IMR-90 (cell line): ENCODE measurements around the gene GABRA4. TPM values are rescaled to one million over a fixed set of nuclear protein-coding genes. Genes with fewer than 3 reads are reported as not detected.

ENCODE experiments used
- ATAC-seq: fragments of 200-7000 bp; cut with Tn5 transposase; 2 replicates; pipeline ENCODE4 v1.9.1; 2020; ENCODE audit warnings: low read depth, mild to moderate bottlenecking, moderate library complexity
- BruUV-seq: library from RNA; stranded (reverse); fragments of 400-500 nt; replicated peaks from 2 replicates; lab custom pipeline; 2021; lab: Mats Ljungman, UMichigan
- CTCF ChIA-PET: fragments of 300-600 bp; formaldehyde crosslinking; extraction: SDS; loops from one replicate; lab custom pipeline; 2021; ENCODE audit warnings: antibody characterized with exemption; lab: Yijun Ruan, JAX
- POLR2A ChIA-PET: fragments of 300-600 bp; sonication (Branson Sonifier 250); formaldehyde crosslinking; loops from one replicate; lab custom pipeline; 2022; ENCODE audit warnings: antibody characterized with exemption; ENCODE audit not compliant: unreplicated experiment; lab: Charles Lee
- DNase-seq: peaks from one replicate; pipeline ENCODE4 v3.0.0; 2013
- H2AFZ ChIP-seq: replicated peaks from 2 replicates; pipeline ENCODE3; 2013; ENCODE audit warnings: low read length, mild to moderate bottlenecking; ENCODE audit not compliant: poor library complexity
- H2AK5ac ChIP-seq: 2 replicates; pipeline ENCODE4 v1.6.1; 2013; ENCODE audit warnings: low read depth, low read length, inconsistent platforms
- H2AK9ac ChIP-seq: replicated peaks from 2 replicates; pipeline ENCODE3; 2013; ENCODE audit warnings: mild to moderate bottlenecking, low read depth, low read length, moderate library complexity; ENCODE audit not compliant: poor library complexity
- H2BK120ac ChIP-seq: 2 replicates; pipeline ENCODE4 v1.6.1; 2013; ENCODE audit warnings: low read depth, low read length, inconsistent platforms
- H2BK15ac ChIP-seq: 3 replicates; pipeline ENCODE4 v1.6.1; 2013; ENCODE audit warnings: low read depth, low read length, inconsistent platforms
- H2BK20ac ChIP-seq: 2 replicates; pipeline ENCODE4 v1.6.1; 2013; ENCODE audit warnings: low read depth, mild to moderate bottlenecking, inconsistent platforms, low read length, moderate library complexity
- H2BK5ac ChIP-seq: 2 replicates; pipeline ENCODE4 v1.6.1; 2013; ENCODE audit warnings: mild to moderate bottlenecking, low read depth, low read length, inconsistent platforms; ENCODE audit not compliant: poor library complexity, severe bottlenecking
- H3K14ac ChIP-seq: replicated peaks from 2 replicates; pipeline ENCODE4 v1.6.1; 2013; ENCODE audit warnings: low read depth, low read length, inconsistent platforms
- H3K18ac ChIP-seq: 2 replicates; pipeline ENCODE4 v1.6.1; 2013; ENCODE audit warnings: low read depth, low read length, control low read depth
- H3K23ac ChIP-seq: 2 replicates; pipeline ENCODE4 v1.6.1; 2013; ENCODE audit warnings: low read depth, low read length, inconsistent platforms
- H3K27ac ChIP-seq: 2 replicates; pipeline ENCODE4 v1.5.1; 2013; ENCODE audit warnings: mild to moderate bottlenecking, control low read depth, low read length; ENCODE audit not compliant: insufficient read depth
- H3K27me3 ChIP-seq: 2 replicates; pipeline ENCODE4 v1.6.1; 2013; ENCODE audit warnings: low read length; ENCODE audit not compliant: control insufficient read depth, insufficient read depth
- H3K36me3 ChIP-seq: 2 replicates; pipeline ENCODE4 v1.6.1; 2013; ENCODE audit warnings: low read length, mixed read lengths; ENCODE audit not compliant: control insufficient read depth, insufficient read depth
- H3K4ac ChIP-seq: 2 replicates; pipeline ENCODE4 v1.6.1; 2013; ENCODE audit warnings: low read depth, low read length, inconsistent platforms
- H3K4me1 ChIP-seq: 2 replicates; pipeline ENCODE4 v1.6.1; 2013; ENCODE audit warnings: low read length, mixed read lengths; ENCODE audit not compliant: control insufficient read depth, insufficient read depth
- H3K4me2 ChIP-seq: 2 replicates; pipeline ENCODE4 v1.6.1; 2013; ENCODE audit warnings: low read depth, mild to moderate bottlenecking, control low read depth, low read length, moderate library complexity
- H3K4me3 ChIP-seq: 2 replicates; pipeline ENCODE4 v1.5.1; 2013; ENCODE audit warnings: low read depth, mild to moderate bottlenecking, control low read depth, low read length, moderate library complexity; ENCODE audit not compliant: insufficient read depth
- H3K56ac ChIP-seq: 2 replicates; pipeline ENCODE4 v1.6.1; 2013; ENCODE audit warnings: low read length, inconsistent platforms; ENCODE audit not compliant: insufficient read depth; ENCODE audit errors: extremely low read depth
- H3K79me1 ChIP-seq, 2 experiments: 2 replicates each; pipeline ENCODE4 v1.6.1; 2013; ENCODE audit warnings: low read length in 2 of 2, inconsistent platforms in 1 of 2, low read depth in 1 of 2
- H3K9ac ChIP-seq: 2 replicates; pipeline ENCODE4 v1.6.1; 2013; ENCODE audit warnings: low read depth, low read length, control low read depth
- H3K9me1 ChIP-seq: 2 replicates; pipeline ENCODE4 v1.6.1; 2013; ENCODE audit warnings: low read length, inconsistent platforms; ENCODE audit not compliant: insufficient read depth
- H3K9me3 ChIP-seq: 2 replicates; pipeline ENCODE4 v1.6.1; 2013; ENCODE audit warnings: low read length; ENCODE audit not compliant: control insufficient read depth, insufficient read depth
- H4K20me1 ChIP-seq: 2 replicates; pipeline ENCODE4 v1.6.1; 2013; ENCODE audit warnings: low read length, inconsistent platforms; ENCODE audit not compliant: insufficient read depth
- H4K5ac ChIP-seq: 2 replicates; pipeline ENCODE4 v1.6.1; 2013; ENCODE audit warnings: mild to moderate bottlenecking, low read depth, low read length, control low read depth
- H4K8ac ChIP-seq, 2 experiments: 2 replicates each; pipeline ENCODE4 v1.6.1; 2013; ENCODE audit warnings: low read depth in 2 of 2, low read length in 2 of 2, control low read depth in 1 of 2, inconsistent platforms in 1 of 2
- H4K91ac ChIP-seq: 2 replicates; pipeline ENCODE4 v1.6.1; 2013; ENCODE audit warnings: low read depth, low read length, inconsistent platforms; ENCODE audit not compliant: insufficient read depth
- BHLHE40 ChIP-seq: fragments of 150-350 bp; IDR thresholded peaks from 2 replicates; pipeline ENCODE4 v1.6.1; 2016; ENCODE audit warnings: mild to moderate bottlenecking, low read depth, low read length
- CEBPB ChIP-seq: IDR thresholded peaks from 2 replicates; pipeline ENCODE4 v1.6.1; 2012; ENCODE audit warnings: low read depth, low read length, improper control_type of control experiment
- CHD1 ChIP-seq: IDR thresholded peaks from 2 replicates; pipeline ENCODE4 v1.6.1; 2012; ENCODE audit warnings: low read depth, low read length, improper control_type of control experiment
- ELK1 ChIP-seq: fragments of 150-350 bp; IDR thresholded peaks from 2 replicates; pipeline ENCODE4 v1.6.1; 2016; ENCODE audit warnings: low read depth, mild to moderate bottlenecking, low read length, moderate library complexity, borderline replicate concordance
- FOS ChIP-seq: fragments of 150-350 bp; IDR thresholded peaks from 2 replicates; pipeline ENCODE4 v1.6.1; 2016; ENCODE audit warnings: low read depth, low read length
- MAFK ChIP-seq: IDR thresholded peaks from 2 replicates; pipeline ENCODE4 v1.6.1; 2012; ENCODE audit warnings: low read depth, low read length, improper control_type of control experiment
- MAZ ChIP-seq: IDR thresholded peaks from 2 replicates; pipeline ENCODE4 v1.6.1; 2012; ENCODE audit warnings: low read depth, mild to moderate bottlenecking, low read length, improper control_type of control experiment, moderate library complexity, borderline replicate concordance
- MXI1 ChIP-seq: IDR thresholded peaks from 2 replicates; pipeline ENCODE4 v1.6.1; 2012; ENCODE audit warnings: low read depth, mild to moderate bottlenecking, low read length, moderate library complexity, borderline replicate concordance
- NFE2L2 ChIP-seq: fragments of 150-350 bp; IDR thresholded peaks from 2 replicates; pipeline ENCODE4 v1.6.1; 2016; ENCODE audit warnings: low read depth, mild to moderate bottlenecking, low read length
- POLR2A ChIP-seq: IDR thresholded peaks from 2 replicates; pipeline ENCODE4 v1.6.1; 2012; ENCODE audit warnings: mild to moderate bottlenecking, low read depth, low read length
- RAD21 ChIP-seq: IDR thresholded peaks from 2 replicates; pipeline ENCODE4 v1.6.1; 2012; ENCODE audit warnings: low read length, improper control_type of control experiment
- RCOR1 ChIP-seq: IDR thresholded peaks from 2 replicates; pipeline ENCODE4 v1.6.1; 2012; ENCODE audit warnings: mild to moderate bottlenecking, low read length, improper control_type of control experiment; ENCODE audit not compliant: insufficient replicate concordance
- RFX5 ChIP-seq: IDR thresholded peaks from 2 replicates; pipeline ENCODE4 v1.8.0; 2012; ENCODE audit warnings: low read depth, mild to moderate bottlenecking, low read length, moderate library complexity
- SMC3 ChIP-seq: fragments of 150-350 bp; IDR thresholded peaks from 2 replicates; pipeline ENCODE4 v1.6.1; 2016; ENCODE audit warnings: low read depth, mild to moderate bottlenecking, antibody characterized with exemption, low read length, moderate library complexity
- USF2 ChIP-seq: fragments of 150-350 bp; IDR thresholded peaks from 2 replicates; pipeline ENCODE4 v1.6.1; 2017; ENCODE audit warnings: mild to moderate bottlenecking, antibody characterized with exemption, low read length, low read depth
- whole genome bisulfite sequencing, 2 experiments: methylation state at CpG; one replicate each; pipeline versions ENCODE4 v1.1.5 to v1.1.7; 2013; ENCODE audit warnings: missing lambda C conversion rate in 2 of 2; ENCODE audit not compliant: insufficient read length in 1 of 2; ENCODE audit errors: extremely low coverage in 2 of 2; 5-methylcytosine and 5-hydroxymethylcytosine counted together
- dilution Hi-C: fragments of 300-500 bp; cut with HindIII; formaldehyde crosslinking; loops from one replicate; pipeline ENCODE4 v1.14.3; 2018; ENCODE audit warnings: low sequenced_read_pairs; ENCODE audit not compliant: unreplicated experiment
- in situ Hi-C: fragments of 300-500 bp; cut with MboI; formaldehyde crosslinking; loops from 3 replicates; pipeline ENCODE4 v1.14.3; 2019; ENCODE audit warnings: low sequenced_read_pairs, inconsistent platforms, mixed read lengths
- intact Hi-C: fragments of 100-400 bp; cut with micrococcal nuclease; formaldehyde crosslinking; loops from 2 replicates; pipeline ENCODE4 v1.10.0; 2022
- polyA plus RNA-seq, 3 experiments: library from polyadenylated mRNA; depleted of rRNA; stranded (reverse); fragments of >200 nt; gene quantifications; 2 replicates each; pipeline ENCODE4 v1.2.3, GENCODE V29; 2012; ENCODE audit warnings: low replicate concordance in 1 of 3
- total RNA-seq: library from RNA; depleted of rRNA; stranded (reverse); fragments of >200 nt; gene quantifications from 2 replicates; pipeline ENCODE4 v1.2.3, GENCODE V29; 2012
- TF ChIP-seq, protein P1 (sequence below): conservative IDR thresholded peaks from 2 replicates; pipeline ENCODE4 v1.5.1; 2012; ENCODE audit warnings: mild to moderate bottlenecking, low read depth, low read length, improper control_type of control experiment

The GABRA4 gene
- total and polyA plus RNA-seq, 2 of the 4 experiments (the other 2 are of a cell fraction) = 1.1 to 1.8 TPM

- Histone ChIP-seq H4K8ac (no peak overlapping the region), H3K56ac (no peak overlapping the region), H3K9me1 (no peaks in the 10 kb centered on the region), H3K18ac (no peak overlapping the region), H3K79me1 (no peaks in the 10 kb centered on the region), H2BK20ac (no peak overlapping the region), H3K9me3 (no peaks in the 10 kb centered on the region), H2BK5ac (no peak overlapping the region), H3K14ac (no peak overlapping the region), H3K4me3 (no peak overlapping the region), H3K23ac (no peak overlapping the region), H3K9ac (no peak overlapping the region), H2BK120ac (no peak overlapping the region), H2AFZ (no peak overlapping the region), H3K4me2 (no peak overlapping the region), H4K20me1 (no peaks in the 10 kb centered on the region), H2AK5ac (no peak overlapping the region), H3K27ac (no peak overlapping the region), H2BK15ac (no peak overlapping the region), H3K36me3 (no peaks in the 10 kb centered on the region), H4K5ac (no peak overlapping the region), H2AK9ac (no peak overlapping the region), H3K4me1 (no peaks in the 10 kb centered on the region), H4K91ac (no peak overlapping the region), H3K27me3 (peaks cover 3% of the 10 kb centered on the region), H3K4ac (no peak overlapping the region)
- in situ Hi-C loops (no loop called here), dilution Hi-C loops (no loop called here), intact Hi-C loops (no loop called here)
- BruUV-seq = no TSS peak
- ChIA-PET CTCF (no interaction called here), POLR2A (no interaction called here)
- ATAC-seq = no peak
- TF ChIP-seq, protein P1, sequence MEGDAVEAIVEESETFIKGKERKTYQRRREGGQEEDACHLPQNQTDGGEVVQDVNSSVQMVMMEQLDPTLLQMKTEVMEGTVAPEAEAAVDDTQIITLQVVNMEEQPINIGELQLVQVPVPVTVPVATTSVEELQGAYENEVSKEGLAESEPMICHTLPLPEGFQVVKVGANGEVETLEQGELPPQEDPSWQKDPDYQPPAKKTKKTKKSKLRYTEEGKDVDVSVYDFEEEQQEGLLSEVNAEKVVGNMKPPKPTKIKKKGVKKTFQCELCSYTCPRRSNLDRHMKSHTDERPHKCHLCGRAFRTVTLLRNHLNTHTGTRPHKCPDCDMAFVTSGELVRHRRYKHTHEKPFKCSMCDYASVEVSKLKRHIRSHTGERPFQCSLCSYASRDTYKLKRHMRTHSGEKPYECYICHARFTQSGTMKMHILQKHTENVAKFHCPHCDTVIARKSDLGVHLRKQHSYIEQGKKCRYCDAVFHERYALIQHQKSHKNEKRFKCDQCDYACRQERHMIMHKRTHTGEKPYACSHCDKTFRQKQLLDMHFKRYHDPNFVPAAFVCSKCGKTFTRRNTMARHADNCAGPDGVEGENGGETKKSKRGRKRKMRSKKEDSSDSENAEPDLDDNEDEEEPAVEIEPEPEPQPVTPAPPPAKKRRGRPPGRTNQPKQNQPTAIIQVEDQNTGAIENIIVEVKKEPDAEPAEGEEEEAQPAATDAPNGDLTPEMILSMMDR = no peak
- TF ChIP-seq USF2 (no peak), CHD1 (no peak), RCOR1 (no peak), RAD21 (no peak), FOS (no peak), MAZ (no peak), MAFK (no peak), SMC3 (no peak), ELK1 (no peak), MXI1 (no peak), POLR2A (no peak), BHLHE40 (no peak), RFX5 (no peak), NFE2L2 (no peak), CEBPB (no peak)
- no peak for DNase-seq
- no CpG with 5 or more reads among the region's 1 CpG for WGBS, 2 experiments
Observed at GRCh38 chr4:46968847-46969246, 24.5 kb downstream of the GABRA4 start.
